ENCODE measurements around the gene OR10G7.
"Not testable (repeated sequence)": the region's sequence is repeated elsewhere in the genome, so short reads cannot be mapped to it uniquely, and the experiment has no call there.

DNA sequence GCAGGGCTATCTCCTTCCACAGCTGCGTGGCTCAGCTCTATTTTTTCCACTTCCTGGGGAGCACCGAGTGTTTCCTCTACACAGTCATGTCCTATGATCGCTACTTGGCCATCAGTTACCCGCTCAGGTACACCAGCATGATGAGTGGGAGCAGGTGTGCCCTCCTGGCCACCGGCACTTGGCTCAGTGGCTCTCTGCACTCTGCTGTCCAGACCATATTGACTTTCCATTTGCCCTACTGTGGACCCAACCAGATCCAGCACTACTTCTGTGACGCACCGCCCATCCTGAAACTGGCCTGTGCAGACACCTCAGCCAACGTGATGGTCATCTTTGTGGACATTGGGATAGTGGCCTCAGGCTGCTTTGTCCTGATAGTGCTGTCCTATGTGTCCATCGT, 25.3 kb downstream of the OR10G7 start:
- TF ChIP-seq, protein P1, sequence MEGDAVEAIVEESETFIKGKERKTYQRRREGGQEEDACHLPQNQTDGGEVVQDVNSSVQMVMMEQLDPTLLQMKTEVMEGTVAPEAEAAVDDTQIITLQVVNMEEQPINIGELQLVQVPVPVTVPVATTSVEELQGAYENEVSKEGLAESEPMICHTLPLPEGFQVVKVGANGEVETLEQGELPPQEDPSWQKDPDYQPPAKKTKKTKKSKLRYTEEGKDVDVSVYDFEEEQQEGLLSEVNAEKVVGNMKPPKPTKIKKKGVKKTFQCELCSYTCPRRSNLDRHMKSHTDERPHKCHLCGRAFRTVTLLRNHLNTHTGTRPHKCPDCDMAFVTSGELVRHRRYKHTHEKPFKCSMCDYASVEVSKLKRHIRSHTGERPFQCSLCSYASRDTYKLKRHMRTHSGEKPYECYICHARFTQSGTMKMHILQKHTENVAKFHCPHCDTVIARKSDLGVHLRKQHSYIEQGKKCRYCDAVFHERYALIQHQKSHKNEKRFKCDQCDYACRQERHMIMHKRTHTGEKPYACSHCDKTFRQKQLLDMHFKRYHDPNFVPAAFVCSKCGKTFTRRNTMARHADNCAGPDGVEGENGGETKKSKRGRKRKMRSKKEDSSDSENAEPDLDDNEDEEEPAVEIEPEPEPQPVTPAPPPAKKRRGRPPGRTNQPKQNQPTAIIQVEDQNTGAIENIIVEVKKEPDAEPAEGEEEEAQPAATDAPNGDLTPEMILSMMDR (conservative IDR thresholded peaks at IDR 0.05): not testable (repeated sequence)
- not testable (repeated sequence) for TF ChIP-seq ZFX (IDR thresholded peaks at IDR 0.05)
